Trophoblast cell (in vitro differentiated cells and primary cell): Measurements from ENCODE around the gene EYS.

ENCODE experiments used
- DNase-seq, 2 donors: peaks; one replicate each; pipeline ENCODE4 v3.0.0-alpha.2; 2016
- H2AFZ ChIP-seq: 2 replicates; pipeline ENCODE4 v1.6.1; 2013; ENCODE audit warnings: low read length, moderate library complexity, mild to moderate bottlenecking; ENCODE audit not compliant: insufficient read depth, poor library complexity
- H2AK5ac ChIP-seq: 2 replicates; pipeline ENCODE4 v1.6.1; 2013; ENCODE audit warnings: mild to moderate bottlenecking, low read length
- H2BK120ac ChIP-seq: 2 replicates; pipeline ENCODE4 v1.6.1; 2013; ENCODE audit warnings: low read length, mild to moderate bottlenecking, moderate library complexity; ENCODE audit not compliant: insufficient read depth, poor library complexity
- H2BK12ac ChIP-seq: 2 replicates; pipeline ENCODE4 v1.6.1; 2013; ENCODE audit warnings: mild to moderate bottlenecking, low read length, moderate library complexity
- H2BK5ac ChIP-seq: 2 replicates; pipeline ENCODE4 v1.6.1; 2013; ENCODE audit warnings: low read length, low read depth, moderate library complexity, mild to moderate bottlenecking; ENCODE audit not compliant: poor library complexity
- H3K14ac ChIP-seq: 2 replicates; pipeline ENCODE4 v1.6.1; 2013; ENCODE audit warnings: mild to moderate bottlenecking, low read length
- H3K18ac ChIP-seq: 2 replicates; pipeline ENCODE4 v1.6.1; 2013; ENCODE audit warnings: mild to moderate bottlenecking, low read length
- H3K23ac ChIP-seq: 2 replicates; pipeline ENCODE4 v1.6.1; 2013; ENCODE audit warnings: low read length
- H3K27ac ChIP-seq: 2 replicates; pipeline ENCODE4 v1.5.1; 2013; ENCODE audit warnings: low read depth, mild to moderate bottlenecking, inconsistent platforms, low read length, moderate library complexity
- H3K27me3 ChIP-seq: 2 replicates; pipeline ENCODE4 v1.6.1; 2013; ENCODE audit warnings: inconsistent platforms, mild to moderate bottlenecking, low read length, moderate library complexity; ENCODE audit not compliant: insufficient read depth
- H3K36me3 ChIP-seq, 2 experiments: 1 replicate in 1 of 2; 2 replicates in 1 of 2; pipeline ENCODE4 v1.6.1; 2013; ENCODE audit warnings: low read length in 2 of 2, mild to moderate bottlenecking in 2 of 2, moderate library complexity in 1 of 2; ENCODE audit not compliant: insufficient read depth in 2 of 2, control insufficient read depth in 1 of 2
- H3K4ac ChIP-seq: 2 replicates; pipeline ENCODE4 v1.6.1; 2013; ENCODE audit warnings: low read depth, mild to moderate bottlenecking, low read length, moderate library complexity
- H3K4me1 ChIP-seq, 2 experiments: 1 replicate in 1 of 2; 2 replicates in 1 of 2; pipeline ENCODE4 v1.6.1; 2013; ENCODE audit warnings: low read length in 2 of 2, mild to moderate bottlenecking in 2 of 2, moderate library complexity in 1 of 2; ENCODE audit not compliant: insufficient read depth in 2 of 2, control insufficient read depth in 1 of 2
- H3K4me2 ChIP-seq: 2 replicates; pipeline ENCODE4 v1.6.1; 2013; ENCODE audit warnings: inconsistent platforms, mild to moderate bottlenecking, low read length, moderate library complexity
- H3K4me3 ChIP-seq: 2 replicates; pipeline ENCODE4 v1.5.1; 2013; ENCODE audit warnings: mild to moderate bottlenecking, low read depth, low read length, inconsistent platforms
- H3K79me1 ChIP-seq: one replicate; pipeline ENCODE4 v1.6.1; 2013; ENCODE audit warnings: low read length
- H3K79me2 ChIP-seq: 2 replicates; pipeline ENCODE4 v1.6.1; 2013; ENCODE audit warnings: low read length, mild to moderate bottlenecking; ENCODE audit not compliant: control insufficient read depth, insufficient read depth, poor library complexity
- H3K9ac ChIP-seq: 2 replicates; pipeline ENCODE4 v1.6.1; 2013; ENCODE audit warnings: mild to moderate bottlenecking, low read length
- H3K9me3 ChIP-seq: 2 replicates; pipeline ENCODE4 v1.6.1; 2013; ENCODE audit warnings: low read depth, mild to moderate bottlenecking, control low read depth, inconsistent platforms, low read length; ENCODE audit not compliant: insufficient read depth
- H4K12ac ChIP-seq: 2 replicates; pipeline ENCODE4 v1.6.1; 2013; ENCODE audit warnings: low read depth, mild to moderate bottlenecking, low read length, moderate library complexity
- H4K8ac ChIP-seq: 2 replicates; pipeline ENCODE4 v1.6.1; 2013; ENCODE audit warnings: low read depth, mild to moderate bottlenecking, low read length, moderate library complexity
- H4K91ac ChIP-seq: one replicate; pipeline ENCODE4 v1.6.1; 2013; ENCODE audit warnings: low read depth, mild to moderate bottlenecking, low read length, moderate library complexity
- WGBS: extraction: QIAGEN DNeasy Blood & Tissue Kit; methylation state at CpG from one replicate; pipeline ENCODE4 v1.1.7; 2013; ENCODE audit warnings: missing lambda C conversion rate; ENCODE audit not compliant: insufficient read length, insufficient coverage; ENCODE audit errors: extremely low coverage; 5-methylcytosine and 5-hydroxymethylcytosine counted together

EYS gene

DNA sequence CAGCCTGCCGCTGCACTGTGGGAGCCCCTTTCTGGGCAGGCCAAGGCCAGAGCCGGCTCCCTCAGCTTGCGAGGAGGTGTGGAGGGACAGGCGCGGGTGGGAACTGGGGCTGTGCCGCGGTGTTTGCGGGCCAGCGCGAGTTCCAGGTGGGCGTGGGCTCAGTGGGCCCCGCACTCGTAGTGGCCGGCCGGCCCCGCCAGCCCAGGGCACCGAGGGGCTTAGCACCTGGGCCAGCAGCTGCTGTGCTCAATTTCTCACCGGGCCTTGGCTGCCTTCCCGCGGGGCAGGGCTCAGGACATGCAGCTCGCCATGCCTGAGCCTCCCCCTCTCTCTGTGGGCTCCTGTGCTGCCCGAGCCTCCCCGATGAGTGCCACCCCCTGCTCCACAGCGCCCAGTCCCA, 1683.3 kb downstream of the EYS start:
- Histone ChIP-seq H3K79me1 (no peaks in the 10 kb centered on the region), H3K4me3 (no peak overlapping the region), H3K27ac (no peak overlapping the region), H3K9me3 (peaks cover 4% of the 10 kb centered on the region), H4K12ac (no peak overlapping the region), H3K27me3 (no peaks in the 10 kb centered on the region), H4K8ac (no peak overlapping the region), H3K4me1 (no peaks in the 10 kb centered on the region), H3K4me2 (no peak overlapping the region), H3K79me2 (no peaks in the 10 kb centered on the region), H3K14ac (no peak overlapping the region), H3K9ac (no peak overlapping the region), H3K4ac (no peak overlapping the region), H2BK120ac (no peak overlapping the region), H2AK5ac (no peak overlapping the region), H2AFZ (no peak overlapping the region), H3K18ac (no peak overlapping the region), H2BK5ac (no peak overlapping the region), H3K36me3 (no peaks in the 10 kb centered on the region), H2BK12ac (no peak overlapping the region), H3K23ac (no peak overlapping the region), H4K91ac (no peak overlapping the region)
- DNase-seq = no peak
- WGBS = no CpG with 5 or more reads among the region's 24 CpGs

GRCh38 chr6:64014595-64014994, 1692.4 kb downstream of the EYS start:
- H3K27me3 ChIP-seq = no peaks in the 10 kb centered on the region
- H4K8ac ChIP-seq = no peak overlapping the region

DNA sequence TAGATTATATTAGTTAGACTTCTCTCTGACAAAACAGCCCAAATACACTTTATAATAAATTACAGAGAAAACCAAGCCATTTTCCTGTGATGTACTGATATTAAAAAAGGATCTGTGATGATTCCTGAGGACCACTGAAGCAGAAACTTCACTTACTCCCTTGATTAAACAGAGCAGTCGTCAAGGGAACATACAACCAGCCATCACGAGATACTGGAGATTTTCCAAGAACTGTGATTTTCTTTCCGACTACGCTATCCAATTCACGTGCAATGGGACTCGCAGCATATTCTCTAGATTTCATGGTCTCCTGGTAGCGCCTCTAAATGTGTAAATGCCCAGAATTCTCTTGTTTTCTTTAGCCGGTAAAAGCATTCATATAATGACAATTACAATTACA, 1694.0 kb downstream of the EYS start:
- DNase-seq = no peak
- no CpG with 5 or more reads among the region's 8 CpGs for WGBS
- peaks cover 2% of the 10 kb centered on the region for H3K9me3 ChIP-seq
- no peak overlapping the region for H4K8ac ChIP-seq
- no peak overlapping the region for H3K23ac ChIP-seq
- no peaks in the 10 kb centered on the region for H3K27me3 ChIP-seq
- no peak overlapping the region for H3K18ac ChIP-seq
- H2AK5ac ChIP-seq = no peak overlapping the region
- H3K27ac ChIP-seq = no peak overlapping the region
- H2BK5ac ChIP-seq = no peak overlapping the region
- no peak overlapping the region for H3K4me2 ChIP-seq
- H3K79me2 ChIP-seq = no peaks in the 10 kb centered on the region
- H4K91ac ChIP-seq = no peak overlapping the region
- no peak overlapping the region for H3K4me3 ChIP-seq
- no peak overlapping the region for H2AFZ ChIP-seq
- H3K4ac ChIP-seq = no peak overlapping the region
- H2BK120ac ChIP-seq = no peak overlapping the region
- H3K36me3 ChIP-seq = no peaks in the 10 kb centered on the region
- no peak overlapping the region for H4K12ac ChIP-seq
- H2BK12ac ChIP-seq = no peak overlapping the region
- H3K4me1 ChIP-seq = no peaks in the 10 kb centered on the region
- H3K79me1 ChIP-seq = no peaks in the 10 kb centered on the region
- H3K14ac ChIP-seq = no peak overlapping the region
- H3K9ac ChIP-seq = no peak overlapping the region

More at GRCh38 chr6:64014595-64014994, 1692.4 kb downstream of the EYS start:
- no peaks in the 10 kb centered on the region for H3K79me2 ChIP-seq
- H4K12ac ChIP-seq = no peak overlapping the region
- no peak overlapping the region for H3K4ac ChIP-seq
- H3K4me3 ChIP-seq = no peak overlapping the region
- no peak overlapping the region for H2BK5ac ChIP-seq
- H3K4me2 ChIP-seq = no peak overlapping the region
- H3K79me1 ChIP-seq = no peaks in the 10 kb centered on the region
- H3K9ac ChIP-seq = no peak overlapping the region
- no peaks in the 10 kb centered on the region for H3K36me3 ChIP-seq
- DNase-seq = no peak
- H3K14ac ChIP-seq = no peak overlapping the region
- no peak overlapping the region for H2AK5ac ChIP-seq
- H3K9me3 ChIP-seq = peaks cover 2% of the 10 kb centered on the region
- H3K4me1 ChIP-seq = no peaks in the 10 kb centered on the region
- no peak overlapping the region for H3K23ac ChIP-seq
- H2BK120ac ChIP-seq = no peak overlapping the region
- H4K91ac ChIP-seq = no peak overlapping the region
- no peak overlapping the region for H3K18ac ChIP-seq
- H2BK12ac ChIP-seq = no peak overlapping the region
- no peak overlapping the region for H2AFZ ChIP-seq
- no peak overlapping the region for H3K27ac ChIP-seq

- Histone ChIP-seq H3K9me3 (peaks cover 2% of the 10 kb centered on the region), H4K8ac (no peak overlapping the region), H2BK12ac (no peak overlapping the region), H3K27me3 (no peaks in the 10 kb centered on the region), H3K4me1 (no peaks in the 10 kb centered on the region), H2AFZ (no peak overlapping the region), H3K4ac (no peak overlapping the region), H3K23ac (no peak overlapping the region), H3K4me2 (no peak overlapping the region), H2AK5ac (no peak overlapping the region), H3K9ac (no peak overlapping the region), H3K79me1 (no peaks in the 10 kb centered on the region), H4K12ac (no peak overlapping the region), H3K27ac (no peak overlapping the region), H2BK5ac (no peak overlapping the region), H3K4me3 (no peak overlapping the region), H4K91ac (no peak overlapping the region), H3K18ac (no peak overlapping the region), H2BK120ac (no peak overlapping the region), H3K36me3 (no peaks in the 10 kb centered on the region), H3K79me2 (no peaks in the 10 kb centered on the region), H3K14ac (no peak overlapping the region)
- WGBS = no CpG with 5 or more reads among the region's 4 CpGs
- peak in 1 of 2 donors; percentile 37 for DNase-seq
Measured at GRCh38 chr6:64012351-64013001, 1694.5 kb downstream of the EYS start.
